K562 (cell line): ENCODE results near the gene FKBP1B. TPM values are rescaled to one million over a fixed set of nuclear protein-coding genes. Genes with fewer than 3 reads are reported as not detected.

Experiments used
- C11orf30 ChIP-seq: fragments of 450-650 bp; IDR thresholded peaks from 2 replicates; pipeline ENCODE4 v1.6.1; 2016; ENCODE audit warnings: low read depth, mild to moderate bottlenecking
- MAFF ChIP-seq: IDR thresholded peaks from 2 replicates; pipeline ENCODE4 v1.6.1; 2012; ENCODE audit warnings: low read length, improper control_type of control experiment
- MAFG ChIP-seq: fragments of 450-650 bp; conservative IDR thresholded peaks from 2 replicates; pipeline ENCODE4 v1.6.1; 2016; ENCODE audit warnings: missing genetic modification characterization, missing compliant biosample characterization
- MEIS2 ChIP-seq: fragments of 450-650 bp; IDR thresholded peaks from 2 replicates; pipeline ENCODE4 v1.6.1; 2014; ENCODE audit warnings: mild to moderate bottlenecking; ENCODE audit not compliant: partially characterized antibody
- NBN ChIP-seq: fragments of 450-650 bp; IDR thresholded peaks from 2 replicates; pipeline ENCODE4 v1.6.1; 2016; ENCODE audit warnings: low read depth, mild to moderate bottlenecking
- PURB ChIP-seq: sonication (generic); formaldehyde crosslinking; IDR thresholded peaks from 2 replicates; pipeline ENCODE4 v1.9.0; 2021; ENCODE audit warnings: low read depth, mild to moderate bottlenecking, missing genetic modification reagents
- RERE ChIP-seq: sonication (generic); formaldehyde crosslinking; IDR thresholded peaks from 2 replicates; pipeline ENCODE4 v1.8.0; 2023; ENCODE audit warnings: missing genetic modification reagents, mild to moderate bottlenecking, borderline replicate concordance
- SP2 ChIP-seq: IDR thresholded peaks from 2 replicates; pipeline ENCODE4 v1.6.1; 2011; ENCODE audit warnings: mild to moderate bottlenecking, low read depth, low read length, moderate library complexity; ENCODE audit not compliant: poor library complexity, severe bottlenecking; ENCODE audit errors: extremely low read depth
- ZNF239 ChIP-seq: fragments of 250-450 bp; sonication (Bioruptor Pico); IDR thresholded peaks from 2 replicates; pipeline ENCODE4 v1.4.0; 2020; ENCODE audit warnings: mild to moderate bottlenecking
- polyA plus RNA-seq, 8 experiments: library from polyadenylated mRNA; depleted of rRNA in 4 of 8; stranded (reverse) in 5 of 8; unstranded in 3 of 8; fragments of >200 nt; fragmentation: Nextera tagmentation in 2 of 8; fragmentation: Illumina TruSeq in 1 of 8; extraction: Ambion mirVana in 2 of 8; extraction: Trizol in 1 of 8; gene quantifications; 2 replicates each; pipeline versions ENCODE4 v1.2.1 to v1.2.3, GENCODE V29; 2011 to 2014; ENCODE audit warnings: inconsistent platforms in 1 of 8, missing spikeins in 1 of 8
- small RNA-seq: library from RNA; depleted of rRNA; stranded (forward); fragments of <200 nt; gene quantifications from one replicate; pipeline ENCODE3, GENCODE V24; 2014
- total RNA-seq, 7 experiments: library from RNA; depleted of rRNA in 6 of 7; stranded (reverse); fragments of >200 nt in 6 of 7; fragmentation: Illumina TruSeq in 2 of 7; extraction: Trizol in 2 of 7; gene quantifications; 2 replicates each; pipeline versions ENCODE4 v1.2.1 to v1.2.3, GENCODE V29; 2011 to 2021; ENCODE audit warnings: low replicate concordance in 1 of 7

FKBP1B gene
- total and polyA plus RNA-seq, 9 of the 15 experiments (the other 6 are each of a cell fraction or from before 2014, with no cell fraction given) = 0.58 to 9.4 (median 1.6) TPM

GRCh38 chr2:24111407-24111901, 61.9 kb downstream of the FKBP1B start (continued):
- no peak for TF ChIP-seq RERE
- no peak for TF ChIP-seq NBN
- peak; percentile 70 for TF ChIP-seq MAFF
- TF ChIP-seq ZNF239 (CRISPR knock-in tag) = no peak
- TF ChIP-seq SP2 = no peak
- peak; percentile 91 for TF ChIP-seq C11orf30
- peak; percentile 33 for TF ChIP-seq MEIS2
- peak; percentile 85 for TF ChIP-seq MAFG
- no peak for TF ChIP-seq PURB

Small RNA genes within 50 kb of the gene (small RNA-seq; reads per million reads assigned to genes)
- gene RNU6-370P = not detected

Other genes starting within 250 kb of the FKBP1B start
Only the 7 nearest of the 9 such genes appear.
- 12.9 and 14.6 TPM in 2 replicates for gene UBXN2A, start 109.3 kb upstream of the FKBP1B start, total RNA-seq (2014; rRNA removed)
- 25.6 and 29.4 TPM in 2 replicates for gene UBXN2A, start 109.3 kb upstream of the FKBP1B start, total RNA-seq (2014; rRNA removed; fragmentation: Illumina TruSeq; extraction: Trizol)
- gene UBXN2A, start 109.3 kb upstream of the FKBP1B start, total RNA-seq (2015; rRNA removed; fragmentation: Illumina TruSeq; extraction: Trizol) = 18.1 and 20.1 TPM in 2 replicates
- 16.0 and 16.8 TPM in 2 replicates for gene UBXN2A, start 109.3 kb upstream of the FKBP1B start, total RNA-seq (2021)
- 11.1 and 16.6 TPM in 2 replicates for gene UBXN2A, start 109.3 kb upstream of the FKBP1B start, polyA plus RNA-seq (2011; rRNA removed)
- gene UBXN2A, start 109.3 kb upstream of the FKBP1B start, polyA plus RNA-seq (2014; fragmentation: Illumina TruSeq; extraction: Trizol) = 18.2 and 20.2 TPM in 2 replicates
- gene UBXN2A, start 109.3 kb upstream of the FKBP1B start, polyA plus RNA-seq (2014; fragmentation: Nextera tagmentation; extraction: Ambion mirVana) = 1 to 10 TPM; 3.4 to 4.1 TPM
- gene UBXN2A, start 109.3 kb upstream of the FKBP1B start, polyA plus RNA-seq (2014; rRNA removed) = 13.8 and 16.2 TPM in 2 replicates
- 5.5 and 9.1 TPM in 2 replicates for gene MFSD2B, start 39.7 kb upstream of the FKBP1B start, total RNA-seq (2014; rRNA removed)
- gene MFSD2B, start 39.7 kb upstream of the FKBP1B start, total RNA-seq (2014; rRNA removed; fragmentation: Illumina TruSeq; extraction: Trizol) = 5.2 and 6.8 TPM in 2 replicates
- 7.2 and 8.0 TPM in 2 replicates for gene MFSD2B, start 39.7 kb upstream of the FKBP1B start, total RNA-seq (2015; rRNA removed; fragmentation: Illumina TruSeq; extraction: Trizol)
- gene MFSD2B, start 39.7 kb upstream of the FKBP1B start, total RNA-seq (2021) = 10.4 and 10.9 TPM in 2 replicates
- 6.8 and 8.0 TPM in 2 replicates for gene MFSD2B, start 39.7 kb upstream of the FKBP1B start, polyA plus RNA-seq (2011; rRNA removed)
- 10.5 and 10.7 TPM in 2 replicates for gene MFSD2B, start 39.7 kb upstream of the FKBP1B start, polyA plus RNA-seq (2014; fragmentation: Illumina TruSeq; extraction: Trizol)
- 1 to 10 TPM; 2.6 to 3.6 TPM for gene MFSD2B, start 39.7 kb upstream of the FKBP1B start, polyA plus RNA-seq (2014; fragmentation: Nextera tagmentation; extraction: Ambion mirVana)
- 8.4 and 9.9 TPM in 2 replicates for gene MFSD2B, start 39.7 kb upstream of the FKBP1B start, polyA plus RNA-seq (2014; rRNA removed)
- 10.1 and 13.2 TPM in 2 replicates for gene WDCP, start 2.4 kb upstream of the FKBP1B start, total RNA-seq (2014; rRNA removed)
- 21.8 and 23.0 TPM in 2 replicates for gene WDCP, start 2.4 kb upstream of the FKBP1B start, total RNA-seq (2014; rRNA removed; fragmentation: Illumina TruSeq; extraction: Trizol)
- 20.0 and 20.8 TPM in 2 replicates for gene WDCP, start 2.4 kb upstream of the FKBP1B start, total RNA-seq (2015; rRNA removed; fragmentation: Illumina TruSeq; extraction: Trizol)
- 30.4 and 31.0 TPM in 2 replicates for gene WDCP, start 2.4 kb upstream of the FKBP1B start, total RNA-seq (2021)
- 36.2 and 41.4 TPM in 2 replicates for gene WDCP, start 2.4 kb upstream of the FKBP1B start, polyA plus RNA-seq (2011; rRNA removed)
- gene WDCP, start 2.4 kb upstream of the FKBP1B start, polyA plus RNA-seq (2014; fragmentation: Illumina TruSeq; extraction: Trizol) = 18.9 and 24.9 TPM in 2 replicates
- 10 to 100 TPM; 11.9 to 25.1 TPM for gene WDCP, start 2.4 kb upstream of the FKBP1B start, polyA plus RNA-seq (2014; fragmentation: Nextera tagmentation; extraction: Ambion mirVana)
- gene WDCP, start 2.4 kb upstream of the FKBP1B start, polyA plus RNA-seq (2014; rRNA removed) = 14.2 and 16.2 TPM in 2 replicates
- gene SF3B6, start 26.6 kb downstream of the FKBP1B start, total RNA-seq (2014; rRNA removed) = 170 and 188 TPM in 2 replicates
- gene SF3B6, start 26.6 kb downstream of the FKBP1B start, total RNA-seq (2014; rRNA removed; fragmentation: Illumina TruSeq; extraction: Trizol) = 290 and 295 TPM in 2 replicates
- gene SF3B6, start 26.6 kb downstream of the FKBP1B start, total RNA-seq (2015; rRNA removed; fragmentation: Illumina TruSeq; extraction: Trizol) = 257 and 279 TPM in 2 replicates
- gene SF3B6, start 26.6 kb downstream of the FKBP1B start, total RNA-seq (2021) = 146 and 167 TPM in 2 replicates
- gene SF3B6, start 26.6 kb downstream of the FKBP1B start, polyA plus RNA-seq (2011; rRNA removed) = 341 and 473 TPM in 2 replicates
- gene SF3B6, start 26.6 kb downstream of the FKBP1B start, polyA plus RNA-seq (2014; fragmentation: Illumina TruSeq; extraction: Trizol) = 255 and 293 TPM in 2 replicates
- 100 to 1,000 TPM; 535 to 591 TPM for gene SF3B6, start 26.6 kb downstream of the FKBP1B start, polyA plus RNA-seq (2014; fragmentation: Nextera tagmentation; extraction: Ambion mirVana)
- gene SF3B6, start 26.6 kb downstream of the FKBP1B start, polyA plus RNA-seq (2014; rRNA removed) = 378 and 407 TPM in 2 replicates
- gene TP53I3, start 35.1 kb downstream of the FKBP1B start, total RNA-seq (2014; rRNA removed) = 7.8 and 8.1 TPM in 2 replicates
- gene TP53I3, start 35.1 kb downstream of the FKBP1B start, total RNA-seq (2014; rRNA removed; fragmentation: Illumina TruSeq; extraction: Trizol) = 3.3 and 3.9 TPM in 2 replicates
- gene TP53I3, start 35.1 kb downstream of the FKBP1B start, total RNA-seq (2015; rRNA removed; fragmentation: Illumina TruSeq; extraction: Trizol) = 5.6 and 6.1 TPM in 2 replicates
- 6.1 and 8.2 TPM in 2 replicates for gene TP53I3, start 35.1 kb downstream of the FKBP1B start, total RNA-seq (2021)
- gene TP53I3, start 35.1 kb downstream of the FKBP1B start, polyA plus RNA-seq (2011; rRNA removed) = 4.2 and 4.6 TPM in 2 replicates
- gene TP53I3, start 35.1 kb downstream of the FKBP1B start, polyA plus RNA-seq (2014; fragmentation: Illumina TruSeq; extraction: Trizol) = 4.8 and 5.7 TPM in 2 replicates
- gene TP53I3, start 35.1 kb downstream of the FKBP1B start, polyA plus RNA-seq (2014; fragmentation: Nextera tagmentation; extraction: Ambion mirVana) = 1 to 10 TPM in 1 of 2 experiments, under 1 TPM in 1; 0.65 to 1.3 TPM
- gene TP53I3, start 35.1 kb downstream of the FKBP1B start, polyA plus RNA-seq (2014; rRNA removed) = 9.5 and 10.3 TPM in 2 replicates
- gene PFN4, start 73.6 kb downstream of the FKBP1B start, total RNA-seq (2014; rRNA removed) = 0.45 and 0.65 TPM in 2 replicates
- gene PFN4, start 73.6 kb downstream of the FKBP1B start, total RNA-seq (2014; rRNA removed; fragmentation: Illumina TruSeq; extraction: Trizol) = 0.51 and 0.73 TPM in 2 replicates
- gene PFN4, start 73.6 kb downstream of the FKBP1B start, total RNA-seq (2015; rRNA removed; fragmentation: Illumina TruSeq; extraction: Trizol) = 0.41 and 0.54 TPM in 2 replicates
- gene PFN4, start 73.6 kb downstream of the FKBP1B start, total RNA-seq (2021) = 0.16 and 0.56 TPM in 2 replicates
- gene PFN4, start 73.6 kb downstream of the FKBP1B start, polyA plus RNA-seq (2011; rRNA removed) = 0.26 TPM in 1 of 2 replicates, not detected in the other
- gene PFN4, start 73.6 kb downstream of the FKBP1B start, polyA plus RNA-seq (2014; fragmentation: Illumina TruSeq; extraction: Trizol) = 0.31 TPM in 1 of 2 replicates, not detected in the other
- gene PFN4, start 73.6 kb downstream of the FKBP1B start, polyA plus RNA-seq (2014; fragmentation: Nextera tagmentation; extraction: Ambion mirVana) = under 1 TPM; 0.07 to 0.15 TPM
- not detected in 2 replicates for gene PFN4, start 73.6 kb downstream of the FKBP1B start, polyA plus RNA-seq (2014; rRNA removed)
- 1.9 and 2.0 TPM in 2 replicates for gene FAM228B, start 73.7 kb downstream of the FKBP1B start, total RNA-seq (2014; rRNA removed)
- gene FAM228B, start 73.7 kb downstream of the FKBP1B start, total RNA-seq (2014; rRNA removed; fragmentation: Illumina TruSeq; extraction: Trizol) = 2.7 and 3.7 TPM in 2 replicates
- 3.6 and 3.7 TPM in 2 replicates for gene FAM228B, start 73.7 kb downstream of the FKBP1B start, total RNA-seq (2015; rRNA removed; fragmentation: Illumina TruSeq; extraction: Trizol)
- 1.9 and 2.1 TPM in 2 replicates for gene FAM228B, start 73.7 kb downstream of the FKBP1B start, total RNA-seq (2021)
- gene FAM228B, start 73.7 kb downstream of the FKBP1B start, polyA plus RNA-seq (2011; rRNA removed) = 3.5 and 4.1 TPM in 2 replicates
- gene FAM228B, start 73.7 kb downstream of the FKBP1B start, polyA plus RNA-seq (2014; fragmentation: Illumina TruSeq; extraction: Trizol) = 2.0 and 2.6 TPM in 2 replicates
- 1 to 10 TPM; 1.1 to 1.3 TPM for gene FAM228B, start 73.7 kb downstream of the FKBP1B start, polyA plus RNA-seq (2014; fragmentation: Nextera tagmentation; extraction: Ambion mirVana)
- gene FAM228B, start 73.7 kb downstream of the FKBP1B start, polyA plus RNA-seq (2014; rRNA removed) = 1.4 and 3.0 TPM in 2 replicates